ENCODE measurements around the gene TMEM204.

The TMEM204 gene

GRCh38 chr16:1601031-1601430, 67.6 kb downstream of the TMEM204 start:
- no peaks in the 10 kb centered on the region for H3K9me3 Mint-ChIP-seq
- no peaks in the 10 kb centered on the region for H3K4me1 Mint-ChIP-seq
- H3K27ac Mint-ChIP-seq, result no peak overlapping the region
- no peak overlapping the region for H3K4me3 Mint-ChIP-seq
- H3K27me3 Mint-ChIP-seq, result no peaks in the 10 kb centered on the region
- H3K36me3 Mint-ChIP-seq, result peaks cover 2% of the 10 kb centered on the region

- Mint-ChIP-seq H3K27ac (no peak overlapping the region), H3K27me3 (no peaks in the 10 kb centered on the region), H3K4me1 (no peaks in the 10 kb centered on the region), H3K9me3 (no peaks in the 10 kb centered on the region), H3K4me3 (no peak overlapping the region), H3K36me3 (peaks cover 2% of the 10 kb centered on the region)
Measured at GRCh38 chr16:1601489-1601888, 68.0 kb downstream of the TMEM204 start.

- peaks cover 2% of the 10 kb centered on the region for H3K36me3 Mint-ChIP-seq
- H3K27ac Mint-ChIP-seq, result no peak overlapping the region
- no peak overlapping the region for H3K4me3 Mint-ChIP-seq
- no peaks in the 10 kb centered on the region for H3K9me3 Mint-ChIP-seq
- no peaks in the 10 kb centered on the region for H3K4me1 Mint-ChIP-seq
- no peaks in the 10 kb centered on the region for H3K27me3 Mint-ChIP-seq
Measured at GRCh38 chr16:1602285-1602684, 68.8 kb downstream of the TMEM204 start.
